Measurements from ENCODE around the gene PHLDA1. TPM values are rescaled to one million over a fixed set of nuclear protein-coding genes. Genes with fewer than 3 reads are reported as not detected.

The PHLDA1 gene
- total RNA-seq, 1 donor from 2014 or later, result 40.3 TPM

DNA sequence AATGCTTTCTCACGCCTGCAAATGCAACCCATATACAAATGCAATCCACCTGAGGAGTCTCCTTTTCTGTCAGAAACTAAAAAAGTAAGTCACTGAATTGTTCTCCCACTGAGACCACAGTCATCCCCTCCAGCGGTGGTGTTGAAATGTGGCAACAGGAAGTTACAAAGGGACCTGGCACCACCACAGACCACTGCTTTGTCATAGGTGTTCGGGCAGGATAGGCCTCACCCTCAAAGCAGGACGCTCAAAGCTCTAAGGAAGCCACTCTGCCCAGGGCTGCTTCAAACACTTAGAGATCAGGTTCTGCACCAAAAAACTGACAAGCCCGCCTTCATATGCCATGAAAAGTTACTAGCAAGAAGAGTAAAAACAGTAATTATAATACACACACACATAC lies 11.3 kb downstream of the PHLDA1 start:
- intact Hi-C loops (cut with DNase I), result no loop called here
- peak overlapping the region; percentile 51 for H3K27ac ChIP-seq
- no peaks in the 10 kb centered on the region for H3K27me3 ChIP-seq
- peaks cover 11% of the 10 kb centered on the region for H3K4me1 ChIP-seq
- DNase-seq (ENCODE audit: extremely low spot score in 2 of 2), result no peak
- no peaks in the 10 kb centered on the region for H3K36me3 ChIP-seq
- no peak overlapping the region for H3K4me3 ChIP-seq
- TF ChIP-seq POLR2AphosphoS5 (IDR thresholded peaks at IDR 0.05; ENCODE audit: insufficient read depth in 1 of 2, low read depth in 1 of 2) (no peak), POLR2A (IDR thresholded peaks at IDR 0.05) (no peak)
- TF ChIP-seq, protein P1, sequence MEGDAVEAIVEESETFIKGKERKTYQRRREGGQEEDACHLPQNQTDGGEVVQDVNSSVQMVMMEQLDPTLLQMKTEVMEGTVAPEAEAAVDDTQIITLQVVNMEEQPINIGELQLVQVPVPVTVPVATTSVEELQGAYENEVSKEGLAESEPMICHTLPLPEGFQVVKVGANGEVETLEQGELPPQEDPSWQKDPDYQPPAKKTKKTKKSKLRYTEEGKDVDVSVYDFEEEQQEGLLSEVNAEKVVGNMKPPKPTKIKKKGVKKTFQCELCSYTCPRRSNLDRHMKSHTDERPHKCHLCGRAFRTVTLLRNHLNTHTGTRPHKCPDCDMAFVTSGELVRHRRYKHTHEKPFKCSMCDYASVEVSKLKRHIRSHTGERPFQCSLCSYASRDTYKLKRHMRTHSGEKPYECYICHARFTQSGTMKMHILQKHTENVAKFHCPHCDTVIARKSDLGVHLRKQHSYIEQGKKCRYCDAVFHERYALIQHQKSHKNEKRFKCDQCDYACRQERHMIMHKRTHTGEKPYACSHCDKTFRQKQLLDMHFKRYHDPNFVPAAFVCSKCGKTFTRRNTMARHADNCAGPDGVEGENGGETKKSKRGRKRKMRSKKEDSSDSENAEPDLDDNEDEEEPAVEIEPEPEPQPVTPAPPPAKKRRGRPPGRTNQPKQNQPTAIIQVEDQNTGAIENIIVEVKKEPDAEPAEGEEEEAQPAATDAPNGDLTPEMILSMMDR (IDR thresholded peaks at IDR 0.05), result no peak
- no peaks in the 10 kb centered on the region for H3K9me3 ChIP-seq

DNA sequence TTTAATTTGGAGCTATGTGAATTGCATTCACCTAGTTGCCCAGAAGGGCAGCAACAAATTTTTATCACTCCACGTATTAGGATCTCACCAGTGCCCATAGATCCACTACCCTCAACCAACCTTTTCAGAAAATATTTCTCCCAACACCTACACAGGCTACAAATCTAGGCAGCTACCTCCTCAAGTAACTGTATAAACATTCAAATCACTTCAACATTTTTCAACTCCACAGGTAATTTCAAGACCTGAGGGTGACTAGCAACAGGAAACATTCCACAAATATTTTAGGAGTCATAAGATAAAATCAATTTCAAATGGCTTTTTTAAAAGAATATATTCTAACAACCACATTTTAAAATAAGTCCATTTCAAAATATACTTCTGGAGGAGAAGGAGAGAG lies 12.9 kb downstream of the PHLDA1 start:
- TF ChIP-seq POLR2AphosphoS5 (IDR thresholded peaks at IDR 0.05; ENCODE audit: insufficient read depth in 1 of 2, low read depth in 1 of 2) (no peak), POLR2A (IDR thresholded peaks at IDR 0.05) (no peak)
- TF ChIP-seq, protein P1 (IDR thresholded peaks at IDR 0.05), result no peak
- peaks cover 11% of the 10 kb centered on the region for H3K4me1 ChIP-seq
- no peak for DNase-seq (ENCODE audit: extremely low spot score in 2 of 2)
- no peak overlapping the region for H3K4me3 ChIP-seq
- H3K9me3 ChIP-seq, result no peaks in the 10 kb centered on the region
- no peaks in the 10 kb centered on the region for H3K36me3 ChIP-seq
- no peak overlapping the region for H3K27ac ChIP-seq
- intact Hi-C loops (cut with DNase I), result no loop called here
- H3K27me3 ChIP-seq, result no peaks in the 10 kb centered on the region

DNA sequence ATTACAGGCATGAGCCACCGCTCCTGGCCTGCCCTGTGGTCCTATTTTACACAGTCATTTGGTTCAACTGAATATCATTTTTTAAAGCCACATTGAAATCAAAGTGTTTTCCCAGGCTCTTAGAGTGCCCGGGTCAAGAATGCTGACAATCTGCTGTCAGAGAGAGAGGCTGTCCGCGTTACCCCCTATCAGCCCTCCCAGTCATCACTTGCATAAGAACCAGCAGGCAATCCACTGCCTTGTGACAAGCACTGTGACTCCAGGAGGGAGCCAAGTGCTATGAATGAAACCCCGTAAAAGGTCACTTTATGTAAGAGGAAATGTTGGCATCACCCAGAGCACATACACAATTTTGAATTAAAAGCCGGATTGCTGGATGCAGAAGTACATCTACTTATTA lies 13.5 kb downstream of the PHLDA1 start:
- intact Hi-C loops (cut with DNase I), result no loop called here
- no peaks in the 10 kb centered on the region for H3K9me3 ChIP-seq
- TF ChIP-seq, protein P1 (IDR thresholded peaks at IDR 0.05), result no peak
- TF ChIP-seq POLR2AphosphoS5 (IDR thresholded peaks at IDR 0.05; ENCODE audit: insufficient read depth in 1 of 2, low read depth in 1 of 2), result no peak
- TF ChIP-seq POLR2A (IDR thresholded peaks at IDR 0.05), result no peak

DNA sequence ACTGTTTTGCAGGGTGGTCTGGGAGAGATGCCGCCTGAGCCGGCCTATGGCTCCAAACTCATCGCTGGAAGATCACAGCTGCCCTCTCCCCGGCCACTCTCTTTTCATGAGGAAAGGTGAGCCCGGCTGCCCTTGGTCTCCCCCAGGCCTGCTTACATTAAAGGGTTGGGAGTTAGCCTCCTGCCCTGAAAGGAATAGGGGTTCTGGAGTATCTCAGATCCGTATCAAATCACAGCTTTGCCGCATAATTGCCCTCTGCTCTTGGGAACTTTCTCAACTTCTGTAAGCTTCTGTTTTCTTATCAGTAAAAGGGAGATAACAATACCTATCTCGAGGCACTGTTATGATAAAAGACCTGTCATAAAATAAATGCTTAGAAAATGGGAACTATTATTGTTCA lies 17.6 kb downstream of the PHLDA1 start:
- DNase-seq (ENCODE audit: extremely low spot score in 2 of 2), result no peak
- Histone ChIP-seq H3K4me1 (no peaks in the 10 kb centered on the region), H3K36me3 (no peaks in the 10 kb centered on the region), H3K9me3 (no peaks in the 10 kb centered on the region), H3K4me3 (no peak overlapping the region), H3K27me3 (no peaks in the 10 kb centered on the region), H3K27ac (no peak overlapping the region)
- TF ChIP-seq POLR2A (IDR thresholded peaks at IDR 0.05), result no peak
- TF ChIP-seq, protein P1 (IDR thresholded peaks at IDR 0.05), result no peak
- no peak for TF ChIP-seq POLR2AphosphoS5 (IDR thresholded peaks at IDR 0.05; ENCODE audit: insufficient read depth in 1 of 2, low read depth in 1 of 2)
- intact Hi-C loops (cut with DNase I), result no loop called here

More for the DNA sequence above, 13.5 kb downstream of the PHLDA1 start:
- Histone ChIP-seq H3K27ac (no peak overlapping the region), H3K36me3 (no peaks in the 10 kb centered on the region), H3K27me3 (no peaks in the 10 kb centered on the region), H3K4me1 (peaks cover 11% of the 10 kb centered on the region), H3K4me3 (no peak overlapping the region)
- DNase-seq (ENCODE audit: extremely low spot score in 2 of 2), result no peak

DNA sequence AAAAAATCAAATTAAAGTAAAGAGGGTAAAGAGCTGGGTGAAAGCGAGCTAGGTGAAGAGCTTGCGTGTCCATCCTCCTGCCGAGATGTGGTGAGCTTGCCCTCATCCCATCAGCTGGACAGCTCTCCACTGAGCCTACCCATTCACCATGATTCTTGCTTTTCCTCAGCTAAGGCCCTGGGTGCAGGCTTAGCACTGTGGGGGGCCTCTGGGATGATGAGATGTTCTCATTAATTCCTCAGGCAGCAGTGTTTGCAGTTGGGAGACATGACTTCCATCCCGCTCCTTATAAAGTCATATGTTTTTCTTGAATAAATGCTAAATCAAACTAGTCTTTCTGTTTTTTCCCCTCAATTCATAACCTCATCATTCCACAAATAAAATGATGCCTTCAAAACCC lies 18.0 kb downstream of the PHLDA1 start:
- TF ChIP-seq POLR2AphosphoS5 (IDR thresholded peaks at IDR 0.05; ENCODE audit: insufficient read depth in 1 of 2, low read depth in 1 of 2) (no peak), POLR2A (IDR thresholded peaks at IDR 0.05) (no peak)
- TF ChIP-seq, protein P1 (IDR thresholded peaks at IDR 0.05), result no peak
- Histone ChIP-seq H3K36me3 (no peaks in the 10 kb centered on the region), H3K27ac (no peak overlapping the region), H3K27me3 (no peaks in the 10 kb centered on the region), H3K4me3 (no peak overlapping the region), H3K4me1 (no peaks in the 10 kb centered on the region), H3K9me3 (no peaks in the 10 kb centered on the region)
- no peak for DNase-seq (ENCODE audit: extremely low spot score in 2 of 2)
- intact Hi-C loops (cut with DNase I), result no loop called here

Data from vagina (tissue), 2 donors.